ENCODE data around the gene SYNE3. TPM values are rescaled to one million over a fixed set of nuclear protein-coding genes. Genes with fewer than 3 reads are reported as not detected.

Gene SYNE3
- total and polyA plus RNA-seq, 10 of the 15 experiments (the other 5 are each of a cell fraction or from before 2014, with no cell fraction given): 1.4 to 44.1 (median 13.4) TPM

GRCh38 chr14:95495538-95496025 is 20.9 kb downstream of the SYNE3 start (continued):
- TF ChIP-seq HSF1 (IDR thresholded peaks at IDR 0.05; ENCODE audit: low read depth, low read length) (no peak), HDGF (IDR thresholded peaks at IDR 0.05) (peak; percentile 84), MLLT1 (IDR thresholded peaks at IDR 0.05) (no peak), ZBTB4 (CRISPR knock-in tag; IDR thresholded peaks at IDR 0.05) (0 out of 2 replicates have a peak, but pooled peaks have one; percentile 30), KDM1A (IDR thresholded peaks at IDR 0.05; ENCODE audit: borderline replicate concordance) (no peak), ZBED1 (IDR thresholded peaks at IDR 0.05; ENCODE audit: borderline replicate concordance) (peak; percentile 83; the same call in 1 of the 2 replicates), ZNF384 (IDR thresholded peaks at IDR 0.05; ENCODE audit: borderline replicate concordance, low read depth, low read length) (no peak), EZH2 (IDR thresholded peaks at IDR 0.05; ENCODE audit: borderline replicate concordance, control insufficient read depth, low read depth, low read length) (no peak), BMI1 (IDR thresholded peaks at IDR 0.05; ENCODE audit: borderline replicate concordance) (peak; percentile 76), TCF3 (IDR thresholded peaks at IDR 0.05; ENCODE audit: borderline replicate concordance, insufficient read depth, low read depth, low read length) (peak; percentile 95), PAX8 (IDR thresholded peaks at IDR 0.05) (no peak), YY1 (IDR thresholded peaks at IDR 0.05; ENCODE audit: low read depth, low read length) (peak; percentile 94), TCF7 (IDR thresholded peaks at IDR 0.05; ENCODE audit: borderline replicate concordance) (no peak), CREB1 (IDR thresholded peaks at IDR 0.05; ENCODE audit: low read depth) (peak; percentile 62; the same call in 1 of the 2 replicates), MTA2 (IDR thresholded peaks at IDR 0.05; ENCODE audit: low read depth) (peak; percentile 91), MEF2A (IDR thresholded peaks at IDR 0.05; ENCODE audit: insufficient read depth, low read depth, low read length) (peak; percentile 54; the same call in 1 of the 2 replicates), CBX3 (IDR thresholded peaks at IDR 0.05; ENCODE audit: borderline replicate concordance, low read depth) (no peak), ZNF207 (IDR thresholded peaks at IDR 0.05; ENCODE audit: borderline replicate concordance) (0 out of 2 replicates have a peak, but pooled peaks have one; percentile 25), KLF5 (IDR thresholded peaks at IDR 0.05; ENCODE audit: partially characterized antibody) (no peak)
- TF ChIP-seq, protein P1, sequence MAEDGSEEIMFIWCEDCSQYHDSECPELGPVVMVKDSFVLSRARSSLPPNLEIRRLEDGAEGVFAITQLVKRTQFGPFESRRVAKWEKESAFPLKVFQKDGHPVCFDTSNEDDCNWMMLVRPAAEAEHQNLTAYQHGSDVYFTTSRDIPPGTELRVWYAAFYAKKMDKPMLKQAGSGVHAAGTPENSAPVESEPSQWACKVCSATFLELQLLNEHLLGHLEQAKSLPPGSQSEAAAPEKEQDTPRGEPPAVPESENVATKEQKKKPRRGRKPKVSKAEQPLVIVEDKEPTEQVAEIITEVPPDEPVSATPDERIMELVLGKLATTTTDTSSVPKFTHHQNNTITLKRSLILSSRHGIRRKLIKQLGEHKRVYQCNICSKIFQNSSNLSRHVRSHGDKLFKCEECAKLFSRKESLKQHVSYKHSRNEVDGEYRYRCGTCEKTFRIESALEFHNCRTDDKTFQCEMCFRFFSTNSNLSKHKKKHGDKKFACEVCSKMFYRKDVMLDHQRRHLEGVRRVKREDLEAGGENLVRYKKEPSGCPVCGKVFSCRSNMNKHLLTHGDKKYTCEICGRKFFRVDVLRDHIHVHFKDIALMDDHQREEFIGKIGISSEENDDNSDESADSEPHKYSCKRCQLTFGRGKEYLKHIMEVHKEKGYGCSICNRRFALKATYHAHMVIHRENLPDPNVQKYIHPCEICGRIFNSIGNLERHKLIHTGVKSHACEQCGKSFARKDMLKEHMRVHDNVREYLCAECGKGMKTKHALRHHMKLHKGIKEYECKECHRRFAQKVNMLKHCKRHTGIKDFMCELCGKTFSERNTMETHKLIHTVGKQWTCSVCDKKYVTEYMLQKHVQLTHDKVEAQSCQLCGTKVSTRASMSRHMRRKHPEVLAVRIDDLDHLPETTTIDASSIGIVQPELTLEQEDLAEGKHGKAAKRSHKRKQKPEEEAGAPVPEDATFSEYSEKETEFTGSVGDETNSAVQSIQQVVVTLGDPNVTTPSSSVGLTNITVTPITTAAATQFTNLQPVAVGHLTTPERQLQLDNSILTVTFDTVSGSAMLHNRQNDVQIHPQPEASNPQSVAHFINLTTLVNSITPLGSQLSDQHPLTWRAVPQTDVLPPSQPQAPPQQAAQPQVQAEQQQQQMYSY (CRISPR knock-in tag; IDR thresholded peaks at IDR 0.05): peak; percentile 80; the same call in 1 of the 2 replicates

All from GM12878 (cell line).